ENCODE results near the gene IL1RAPL1.
"Not testable (repeated sequence)": the region's sequence is repeated elsewhere in the genome, so short reads cannot be mapped to it uniquely, and the experiment has no call there.

IL1RAPL1 gene

DNA sequence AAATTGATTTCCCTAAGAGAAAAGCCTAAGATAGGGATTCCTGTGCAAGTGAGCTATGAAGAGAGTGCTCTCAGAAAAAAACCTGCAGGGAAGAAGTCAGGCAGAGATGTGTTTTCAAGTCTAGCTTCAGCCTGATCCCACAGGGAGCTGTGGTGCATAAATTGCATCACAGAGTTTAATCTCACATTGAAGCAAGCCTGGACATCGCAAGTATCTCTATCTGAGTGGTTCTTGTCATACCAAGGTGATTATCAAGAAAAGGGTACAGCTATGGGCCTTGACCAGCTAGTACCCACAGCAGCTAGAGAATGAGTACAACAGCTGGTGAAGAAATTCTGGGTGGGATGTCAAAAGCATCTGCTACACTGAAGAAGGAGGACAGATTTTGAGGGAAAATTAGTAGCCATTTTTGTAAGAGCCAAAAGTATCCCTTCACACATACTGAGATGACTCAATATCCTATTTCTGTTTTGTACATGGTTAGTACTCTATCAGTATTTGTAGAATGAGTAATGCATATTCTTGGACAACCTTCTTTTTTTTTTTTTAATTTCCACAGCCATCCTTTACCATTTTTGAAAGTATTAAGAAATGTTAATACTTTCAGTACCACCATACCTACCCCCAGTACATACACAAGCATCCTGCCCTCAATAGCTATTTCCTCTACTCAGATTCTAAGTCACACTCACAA, 708.9 kb downstream of the IL1RAPL1 start:
- DNase-seq = peak; percentile 28

- no peak for DNase-seq
Observed at GRCh38 chrX:29297171-29297800, 710.0 kb downstream of the IL1RAPL1 start.

DNA sequence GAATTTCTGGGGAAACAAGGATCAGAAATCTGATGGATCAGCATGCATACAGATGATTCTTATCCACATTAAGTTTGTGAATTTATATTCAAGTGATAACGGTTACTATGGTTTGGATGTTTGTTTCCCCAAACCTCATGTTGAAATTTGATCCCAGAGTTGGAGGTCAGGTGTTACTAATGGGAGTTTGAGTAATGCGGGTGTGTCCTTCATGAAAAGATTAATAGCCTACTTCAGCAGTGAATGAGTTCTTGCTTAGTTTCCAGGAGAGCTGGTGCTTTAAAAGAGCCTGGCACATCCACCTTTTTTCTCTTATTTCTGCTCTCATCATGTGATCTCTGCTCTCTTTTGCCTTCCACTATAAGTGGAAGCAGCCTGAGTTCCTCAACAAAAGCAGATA, 712.4 kb downstream of the IL1RAPL1 start:
- no peak for DNase-seq

GRCh38 chrX:29308726-29309125, 721.5 kb downstream of the IL1RAPL1 start:
- DNase-seq = no peak

- DNase-seq = no peak
Observed at GRCh38 chrX:29315931-29316330, 728.7 kb downstream of the IL1RAPL1 start.

- peak; percentile 1 for DNase-seq
Observed at GRCh38 chrX:29318012-29318411, 730.8 kb downstream of the IL1RAPL1 start.

DNA sequence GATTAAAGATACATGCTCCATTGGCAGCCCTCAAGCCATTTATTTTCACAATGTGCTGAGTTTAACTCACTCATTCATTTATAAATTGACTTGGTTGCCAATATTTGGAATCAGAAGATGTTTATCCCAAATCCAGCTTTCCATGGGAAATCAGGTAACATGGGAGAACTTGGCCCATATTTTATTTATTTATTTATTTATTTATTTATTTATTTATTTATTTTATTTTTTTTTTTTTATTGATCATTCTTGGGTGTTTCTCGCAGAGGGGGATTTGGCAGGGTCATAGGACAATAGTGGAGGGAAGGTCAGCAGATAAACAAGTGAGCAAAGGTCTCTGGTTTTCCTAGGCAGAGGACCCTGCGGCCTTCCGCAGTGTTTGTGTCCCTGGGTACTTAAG, 745.2 kb downstream of the IL1RAPL1 start:
- DNase-seq = not testable (repeated sequence)

DNA sequence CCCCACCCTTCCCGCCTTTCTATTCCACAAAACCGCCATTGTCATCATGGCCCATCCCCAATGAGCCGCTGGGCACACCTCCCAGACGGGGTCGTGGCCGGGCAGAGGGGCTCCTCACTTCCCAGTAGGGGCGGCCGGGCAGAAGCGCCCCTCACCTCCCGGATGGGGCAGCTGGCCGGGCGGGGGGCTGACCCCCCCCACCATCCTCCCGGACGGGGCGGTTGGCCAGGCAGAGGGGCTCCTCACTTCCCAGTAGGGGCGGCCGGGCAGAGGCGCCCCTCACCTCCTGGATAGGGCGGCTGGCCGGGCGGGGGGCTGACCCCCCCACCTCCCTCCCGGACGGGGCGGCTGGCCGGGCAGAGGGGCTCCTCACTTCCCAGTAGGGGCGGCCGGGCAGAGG, 745.8 kb downstream of the IL1RAPL1 start:
- DNase-seq = not testable (repeated sequence)

GRCh38 chrX:29348288-29348687, 761.0 kb downstream of the IL1RAPL1 start:
- no peak for DNase-seq

GRCh38 chrX:29359276-29359675, 772.0 kb downstream of the IL1RAPL1 start:
- DNase-seq = no peak

DNA sequence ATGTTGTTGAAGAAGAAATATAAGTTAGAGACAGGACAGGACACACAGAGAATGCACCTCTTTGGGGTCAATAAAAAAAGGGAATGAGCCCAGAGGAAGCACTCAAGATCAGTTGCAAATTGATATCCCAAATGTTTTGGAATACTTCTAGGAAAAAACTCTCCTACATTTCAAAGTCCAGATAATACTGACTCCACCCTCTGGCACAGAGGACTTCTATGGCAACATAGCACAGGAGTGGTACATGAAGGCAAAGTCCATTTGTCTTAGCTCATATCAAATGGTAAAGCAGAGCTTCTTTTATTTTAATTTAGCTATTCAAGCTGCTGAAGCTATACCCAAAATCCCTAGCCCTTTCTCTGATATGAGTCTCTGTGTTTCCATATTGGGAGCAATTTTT, 787.5 kb downstream of the IL1RAPL1 start:
- DNase-seq = not testable (repeated sequence)

DNA sequence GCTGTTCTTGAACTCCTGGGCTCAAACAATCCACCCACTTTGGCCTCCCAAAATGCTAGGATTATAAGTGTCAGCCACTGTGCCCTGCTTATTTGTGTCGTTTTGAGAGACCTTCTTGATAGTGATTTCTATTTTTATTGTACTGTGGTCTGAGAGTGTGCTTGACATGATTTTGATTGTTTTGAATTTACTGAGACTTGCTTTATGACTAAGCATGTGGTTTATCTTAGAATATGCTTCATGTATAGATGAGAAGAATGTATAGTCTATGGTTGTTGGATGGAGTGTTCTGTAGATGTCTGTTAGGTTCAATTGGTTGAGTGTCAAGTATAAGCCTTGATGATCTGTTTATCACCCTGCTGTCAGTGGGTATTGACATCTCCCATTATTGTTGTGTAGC, 789.3 kb downstream of the IL1RAPL1 start:
- no peak for DNase-seq

- DNase-seq = no peak
Observed at GRCh38 chrX:29382811-29383210, 795.6 kb downstream of the IL1RAPL1 start.

DNA sequence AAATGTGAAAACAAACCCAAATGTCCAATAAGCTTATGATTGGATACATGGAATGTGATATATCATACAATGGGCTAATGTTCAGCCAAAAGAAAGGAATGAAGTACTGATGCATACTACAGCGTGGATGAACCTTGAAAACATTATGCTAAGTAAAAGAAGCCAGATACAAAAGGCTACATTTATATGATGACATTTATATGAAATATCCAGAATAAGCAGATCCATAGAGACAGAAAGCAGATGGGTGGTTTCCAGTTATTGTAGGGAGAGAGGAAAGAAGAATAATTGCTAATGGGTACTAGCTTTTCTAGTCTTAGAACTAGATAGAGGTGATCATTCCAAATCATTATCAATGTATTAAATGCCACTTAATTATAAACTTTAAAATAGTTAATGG, 801.3 kb downstream of the IL1RAPL1 start:
- DNase-seq = no peak

DNA sequence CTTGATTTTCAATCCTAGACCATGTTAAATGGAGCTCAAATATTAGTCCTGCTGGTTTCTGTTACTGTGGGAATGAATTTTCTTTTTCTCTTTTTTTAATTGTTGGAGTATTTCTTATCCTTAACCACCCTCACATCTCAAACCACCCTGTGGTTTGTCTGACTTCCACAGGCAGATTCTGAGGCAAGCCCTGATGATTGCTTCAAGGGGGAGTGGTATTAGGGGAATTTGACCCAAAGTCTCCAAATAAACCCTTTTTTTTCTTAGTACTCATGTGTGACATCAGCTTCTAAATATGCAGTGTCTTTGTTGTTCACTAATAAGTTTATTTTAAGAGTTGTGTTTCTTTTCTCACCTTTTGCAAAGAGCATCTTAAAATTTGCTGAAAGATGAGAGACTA, 810.3 kb downstream of the IL1RAPL1 start:
- peak; percentile 2 for DNase-seq

- DNase-seq = no peak
Observed at GRCh38 chrX:29407357-29407756, 820.1 kb downstream of the IL1RAPL1 start.

- no peak for DNase-seq
Observed at GRCh38 chrX:29419774-29420553, 832.7 kb downstream of the IL1RAPL1 start.

- DNase-seq = no peak
Observed at GRCh38 chrX:29422034-29422433, 834.8 kb downstream of the IL1RAPL1 start.

- peak; percentile 20 for DNase-seq
Observed at GRCh38 chrX:29431895-29432294, 844.6 kb downstream of the IL1RAPL1 start.

- DNase-seq = no peak
Observed at GRCh38 chrX:29432534-29432933, 845.3 kb downstream of the IL1RAPL1 start.

DNA sequence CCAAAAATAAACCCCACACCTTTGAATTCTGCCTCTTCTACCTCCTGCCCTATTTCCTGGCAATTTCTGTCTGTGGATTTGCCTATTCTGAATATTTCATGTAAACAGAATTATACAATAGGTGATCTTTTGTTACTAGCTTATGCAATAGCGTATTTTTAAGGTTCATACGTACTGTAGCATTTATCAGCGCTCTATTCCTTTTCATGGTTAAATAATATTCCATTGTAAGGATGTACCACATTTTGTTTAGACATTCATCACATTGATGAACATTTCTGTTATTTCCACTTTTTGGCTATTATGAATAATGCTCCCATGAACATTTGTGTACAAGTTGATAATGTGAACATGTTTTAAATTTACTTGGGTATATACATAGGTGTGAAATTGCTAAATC, 847.7 kb downstream of the IL1RAPL1 start:
- DNase-seq = no peak

DNA sequence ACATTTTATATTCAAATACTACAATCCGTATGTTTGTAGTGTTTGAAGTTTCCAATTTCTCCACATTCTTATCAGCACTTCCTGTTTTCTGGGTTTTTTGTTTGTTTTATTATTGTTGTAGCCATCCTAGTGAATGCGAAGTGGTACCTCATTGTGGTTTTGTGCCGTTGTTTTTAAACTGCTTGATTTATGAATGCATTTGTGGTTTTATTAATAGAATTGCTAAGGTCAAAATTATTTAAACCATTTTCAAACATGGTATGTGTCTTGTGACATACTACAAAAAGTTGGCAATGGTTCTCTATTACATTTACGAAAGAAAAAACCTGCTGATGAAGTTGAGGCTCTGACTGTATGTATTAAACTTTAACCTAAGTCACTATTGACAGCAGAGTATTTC, 848.1 kb downstream of the IL1RAPL1 start:
- no peak for DNase-seq

DNA sequence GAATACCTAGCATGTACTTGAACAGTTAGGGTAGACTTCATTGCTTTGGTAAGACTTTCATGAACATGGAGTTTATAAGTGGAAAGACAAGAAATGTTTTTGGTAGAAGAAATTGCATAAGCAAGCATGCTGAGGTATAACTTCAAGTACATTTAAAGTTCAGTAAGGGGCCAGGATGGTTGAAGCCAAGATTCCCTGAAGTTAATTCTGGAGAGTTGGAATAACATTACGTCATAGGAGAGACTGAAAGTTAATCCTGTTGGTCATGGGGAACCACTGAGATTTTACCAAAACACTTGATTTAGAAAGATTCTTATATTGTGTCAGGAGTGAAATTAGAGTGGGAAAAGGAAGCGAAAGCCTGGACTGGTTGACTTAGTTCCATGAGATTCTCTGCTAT, 860.6 kb downstream of the IL1RAPL1 start:
- no peak for DNase-seq

GRCh38 chrX:29453333-29453732, 866.1 kb downstream of the IL1RAPL1 start:
- DNase-seq = no peak

All from HCEC 1CT (cell line).